Measurements from ENCODE around the gene PEMT.

The PEMT gene

DNA sequence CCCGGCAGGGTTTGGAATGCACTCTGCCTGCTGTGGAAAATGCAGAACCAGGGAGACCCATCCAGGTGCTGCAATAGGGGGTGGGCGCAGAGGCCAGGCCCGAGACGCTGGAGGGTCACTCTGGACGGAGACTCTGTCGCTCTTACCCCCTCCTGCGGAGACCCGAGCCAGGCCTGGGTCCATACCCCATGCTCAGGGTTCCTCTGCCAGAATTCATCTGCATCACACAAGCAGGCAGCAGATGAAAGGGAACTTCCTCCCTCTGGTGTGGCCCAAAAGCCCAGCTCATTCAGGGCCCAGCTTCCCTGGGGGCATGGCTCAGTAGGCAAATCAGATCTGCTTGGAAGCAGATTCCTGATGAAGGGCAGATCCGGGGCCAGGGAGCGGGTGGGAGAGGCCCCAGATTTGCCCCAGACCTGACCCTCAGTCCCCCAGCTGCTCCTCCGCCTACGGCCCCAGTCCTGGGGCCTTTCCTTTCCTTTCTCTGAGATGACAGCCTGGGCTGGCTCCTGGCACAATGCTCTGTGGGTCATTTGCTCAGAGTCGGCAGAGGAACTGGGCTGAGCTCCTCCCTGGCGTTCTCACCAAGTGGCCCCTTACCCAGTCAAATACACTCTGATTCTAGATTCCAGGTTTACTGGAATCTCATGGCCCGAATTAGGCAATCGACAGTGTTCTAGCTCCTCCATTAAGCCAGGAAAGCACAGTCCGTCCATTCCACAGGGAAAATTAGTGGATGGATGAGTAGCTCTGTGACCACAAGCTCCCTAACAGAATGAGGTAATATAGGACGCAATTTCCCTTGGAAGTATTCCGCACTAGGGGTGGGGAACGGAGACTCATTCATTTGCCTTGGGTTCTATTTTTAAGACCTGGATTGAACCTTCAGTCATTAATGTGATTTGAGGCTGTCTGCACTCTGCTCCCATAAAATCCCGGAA, 76.2 kb downstream of the PEMT start:
- DNase-seq (ENCODE audit: low read depth in 2 of 2) = no peak

GRCh38 chr17:17514361-17514992, 77.0 kb downstream of the PEMT start:
- no peak for DNase-seq (ENCODE audit: low read depth in 2 of 2)

DNA sequence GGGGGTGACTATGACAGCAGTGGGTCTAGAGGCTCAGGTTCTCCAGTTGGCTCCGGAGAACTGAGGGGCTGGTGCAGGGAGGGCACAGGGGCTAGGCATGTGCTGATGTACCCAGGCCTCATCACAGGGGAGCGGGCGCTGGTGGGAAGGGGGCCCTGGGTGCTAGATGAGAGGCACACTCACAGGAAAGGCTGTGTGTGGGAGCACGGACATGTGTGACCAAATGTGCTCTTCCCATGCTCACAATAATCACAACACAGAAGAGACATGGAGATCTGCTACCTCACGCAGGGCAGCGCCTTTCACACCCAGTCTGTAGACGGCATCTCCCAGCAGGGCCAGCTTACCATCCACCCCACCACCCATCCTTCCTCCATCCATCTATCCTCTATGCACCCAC, 77.9 kb downstream of the PEMT start:
- no peak for DNase-seq (ENCODE audit: low read depth in 2 of 2)

DNA sequence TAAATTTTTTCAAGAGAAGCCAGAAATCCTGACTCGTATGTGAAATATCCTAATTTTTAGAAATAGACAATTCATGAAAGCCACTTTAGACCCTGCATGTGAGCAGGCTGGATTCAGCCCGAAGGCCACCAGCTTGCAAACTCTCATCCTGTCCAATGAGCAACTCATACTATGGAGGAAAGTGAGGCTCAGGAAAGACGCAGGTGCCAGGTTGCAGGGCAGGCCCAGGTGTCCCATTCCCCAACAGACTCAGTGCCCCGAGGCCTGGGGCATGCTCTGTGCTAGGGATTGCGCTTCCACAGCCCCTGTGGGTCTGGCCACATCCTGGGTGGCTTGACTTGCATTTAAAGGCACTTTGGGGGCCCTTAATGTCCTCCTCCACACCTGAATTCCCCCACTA, 78.6 kb downstream of the PEMT start:
- DNase-seq (ENCODE audit: low read depth in 2 of 2) = no peak

GRCh38 chr17:17511881-17512858, 79.3 kb downstream of the PEMT start:
- DNase-seq (ENCODE audit: low read depth in 2 of 2) = no peak

- no peak for DNase-seq (ENCODE audit: low read depth in 2 of 2)
Observed at GRCh38 chr17:17511293-17511741, 80.2 kb downstream of the PEMT start.

GRCh38 chr17:17510456-17511292, 80.8 kb downstream of the PEMT start:
- DNase-seq (ENCODE audit: low read depth in 2 of 2) = no peak

DNA sequence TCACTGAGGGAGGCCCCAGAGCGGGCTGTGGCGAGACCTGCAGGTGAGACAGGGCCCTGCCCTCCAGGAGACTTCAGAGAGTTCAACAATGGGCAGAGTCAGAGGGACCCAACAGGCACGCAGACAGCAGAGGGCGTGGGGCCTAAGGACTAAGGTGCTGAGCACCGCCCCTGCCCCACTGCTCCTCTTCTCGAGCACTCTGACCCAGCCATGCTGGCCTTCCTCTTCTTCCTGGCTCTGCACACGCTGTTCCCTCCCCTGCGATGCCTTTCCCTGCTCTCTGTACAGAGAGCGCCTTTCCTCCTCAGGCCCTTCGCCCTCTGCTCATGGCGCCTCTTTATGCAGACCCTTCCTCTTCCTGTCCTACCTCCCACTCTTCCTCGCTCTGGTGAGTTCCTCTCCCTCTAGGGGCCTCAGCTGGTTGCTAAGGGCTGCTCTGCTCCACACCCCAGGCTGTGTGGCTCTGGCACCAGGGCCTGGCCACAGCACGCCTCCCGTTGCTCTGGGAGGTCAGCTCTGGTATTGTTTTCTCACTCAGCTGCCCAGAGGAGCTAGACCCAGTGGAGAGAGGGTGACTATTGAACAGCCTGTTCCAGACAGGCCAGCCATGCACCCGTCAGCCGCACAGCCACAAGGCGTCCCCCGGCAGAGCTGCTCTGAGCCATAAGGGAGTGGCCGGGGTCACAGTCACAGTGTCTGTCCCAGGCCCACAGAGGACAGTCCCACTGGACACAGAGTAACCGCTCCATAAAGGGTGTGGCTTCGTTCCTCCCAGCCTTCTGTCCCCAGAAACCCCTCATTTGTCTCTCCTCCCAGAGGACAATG, 81.7 kb downstream of the PEMT start:
- no peak for DNase-seq (ENCODE audit: low read depth in 2 of 2)

GRCh38 chr17:17508646-17509591, 82.6 kb downstream of the PEMT start:
- DNase-seq (ENCODE audit: low read depth in 2 of 2) = no peak

DNA sequence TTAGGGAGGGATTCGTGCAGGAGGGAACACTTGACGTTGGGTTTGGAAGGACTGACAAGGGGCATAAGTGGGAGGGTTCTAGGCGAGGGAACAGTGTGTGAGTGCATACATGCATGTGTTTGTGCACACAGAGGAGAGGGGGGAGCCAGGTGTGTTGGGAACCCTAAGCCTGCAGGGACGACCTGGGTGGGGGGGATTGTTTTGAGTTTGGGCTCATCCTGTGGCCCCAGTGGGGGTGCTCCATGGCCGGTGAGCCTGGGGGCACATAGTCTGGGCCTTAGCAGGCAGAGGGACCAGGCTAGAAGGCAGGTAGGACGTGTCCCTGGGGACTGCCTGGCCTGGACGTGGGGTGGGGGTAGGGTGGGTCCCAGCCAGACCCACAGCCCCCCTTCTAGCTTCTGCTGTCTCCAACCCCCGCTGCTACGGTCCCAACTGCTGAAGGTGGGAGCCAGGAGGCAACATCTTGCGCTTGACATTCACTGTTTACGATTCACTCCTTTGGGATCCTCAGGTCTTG, 83.4 kb downstream of the PEMT start:
- DNase-seq (ENCODE audit: low read depth in 2 of 2) = no peak

GRCh38 chr17:17507465-17508011, 84.0 kb downstream of the PEMT start:
- no peak for DNase-seq (ENCODE audit: low read depth in 2 of 2)

DNA sequence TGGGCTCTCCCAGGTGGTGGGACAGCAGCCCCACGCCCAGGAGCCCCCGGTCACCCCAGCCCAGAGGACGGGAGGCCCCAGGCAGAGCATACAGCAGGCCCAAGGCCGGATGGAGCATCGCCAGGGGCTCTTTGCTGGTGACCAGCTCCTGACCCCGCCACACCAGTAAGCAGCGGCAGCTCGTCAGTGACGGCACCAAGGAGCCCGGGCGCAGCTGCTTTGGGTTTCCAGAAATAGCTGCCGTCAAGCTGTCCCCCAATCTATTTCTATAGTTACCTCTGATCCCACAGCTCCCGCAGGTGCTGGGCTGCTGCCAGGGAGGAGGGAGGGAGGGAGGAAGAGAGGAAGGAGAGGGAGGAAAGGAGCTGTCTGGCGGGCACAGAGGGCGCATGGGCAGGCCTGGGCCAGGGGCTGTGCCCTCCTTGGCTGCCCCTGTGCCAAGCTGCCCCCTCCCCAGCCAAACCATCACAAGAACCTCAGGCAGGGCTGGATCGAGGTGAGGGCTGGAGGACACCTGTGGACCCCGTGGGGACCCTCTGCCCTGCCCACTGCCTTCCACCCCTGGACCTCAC, 84.5 kb downstream of the PEMT start:
- DNase-seq (ENCODE audit: low read depth in 2 of 2) = no peak

DNA sequence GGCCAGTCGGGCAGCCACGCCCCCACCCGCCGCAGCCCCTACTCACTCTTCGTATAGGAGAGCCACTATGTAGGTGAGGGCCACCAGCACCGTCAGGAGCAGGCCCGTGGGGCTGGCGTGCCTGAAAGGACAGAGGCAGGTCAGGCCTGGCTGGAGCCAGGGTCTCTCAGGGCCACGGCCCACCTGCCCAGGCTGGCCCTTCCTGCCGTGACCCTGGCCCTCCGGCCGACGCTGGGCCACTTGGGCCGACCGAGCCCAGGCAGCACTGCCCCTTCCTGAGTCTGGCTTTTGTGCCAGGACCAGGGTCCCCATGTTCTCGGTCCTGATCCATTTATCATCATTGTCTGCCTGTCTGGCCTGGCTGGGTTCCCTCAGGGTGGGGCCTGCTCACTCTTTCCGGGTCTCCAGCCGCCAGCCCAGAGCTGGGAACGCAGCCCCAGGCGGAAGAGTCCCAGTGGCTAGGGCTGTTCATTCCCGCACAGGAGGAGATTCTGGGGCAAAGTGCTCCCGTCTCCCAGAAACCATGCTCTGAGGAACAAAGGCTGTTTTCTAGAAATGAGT, 85.2 kb downstream of the PEMT start:
- DNase-seq (ENCODE audit: low read depth in 2 of 2) = no peak

DNA sequence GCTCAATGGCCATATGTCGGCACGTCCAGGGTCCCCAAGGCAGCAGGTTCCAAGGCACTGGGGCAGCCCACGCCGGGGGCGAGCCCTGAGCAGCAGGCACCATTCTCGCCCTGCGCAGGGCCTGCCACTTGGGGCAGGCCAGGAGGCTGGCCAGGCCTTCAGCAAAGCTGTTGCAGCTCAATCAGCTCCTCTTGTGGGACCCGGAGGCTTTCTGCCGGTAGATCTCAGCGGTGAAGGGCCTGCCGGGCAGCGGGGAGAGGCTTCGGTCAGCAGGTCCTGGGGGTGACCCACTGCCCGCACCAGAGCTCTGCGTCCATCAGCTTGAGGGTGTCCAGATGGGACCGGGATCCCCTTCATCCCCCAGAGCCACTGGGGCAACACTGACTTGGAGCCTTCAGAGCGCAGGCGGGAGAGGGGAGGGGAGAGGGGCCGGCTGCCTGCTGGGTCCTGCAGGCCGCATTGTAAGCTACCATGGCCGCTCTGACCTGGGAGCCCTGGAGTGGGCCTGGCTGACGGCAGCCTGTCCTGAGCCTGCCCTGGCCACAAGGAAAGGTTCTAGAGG, 85.8 kb downstream of the PEMT start:
- no peak for DNase-seq (ENCODE audit: low read depth in 2 of 2)

DNA sequence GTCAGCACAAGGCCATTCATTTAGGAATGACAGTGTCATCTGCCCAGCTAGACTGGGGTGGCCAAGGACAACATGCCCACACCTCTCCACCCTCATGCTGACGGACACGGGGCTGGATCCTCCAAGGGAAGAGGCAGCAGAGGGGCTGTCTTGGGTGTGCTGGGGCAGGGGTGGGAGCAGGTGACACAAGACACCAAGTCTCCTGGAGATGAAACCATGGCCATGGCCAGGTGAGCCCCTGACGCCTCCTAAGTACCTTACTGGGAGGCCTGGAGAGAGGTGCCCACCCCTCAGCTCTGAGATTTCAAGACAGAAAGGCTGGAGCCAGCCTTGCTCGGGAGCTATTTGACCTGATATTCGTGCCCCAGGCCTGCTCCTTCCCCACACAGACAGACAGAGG, 86.4 kb downstream of the PEMT start:
- DNase-seq (ENCODE audit: low read depth in 2 of 2) = no peak

- DNase-seq (ENCODE audit: low read depth in 2 of 2) = no peak
Observed at GRCh38 chr17:17504341-17505140, 87.0 kb downstream of the PEMT start.

Measured in activated CD8-positive, alpha-beta memory T cell treated with anti-CD3 and anti-CD28 coated beads for 4 hours (primary cell).